Mucosa of descending colon (tissue), 3 donors: Measurements from ENCODE around the gene MC1R. TPM values are rescaled to one million over a fixed set of nuclear protein-coding genes. Genes with fewer than 3 reads are reported as not detected.
"Not testable (repeated sequence)": the region's sequence is repeated elsewhere in the genome, so short reads cannot be mapped to it uniquely, and the experiment has no call there.

Source experiments
- ATAC-seq: fragments of 200-7000 bp; cut with Tn5 transposase; one replicate; pipeline ENCODE4 v1.9.1; 2020; ENCODE audit warnings: mild to moderate bottlenecking, moderate library complexity
- DNase-seq, 3 donors: peaks; one replicate each; pipeline ENCODE4 v3.0.0-alpha.2; 2020
- H3K36me3 ChIP-seq: fragments of 200-600 bp; one replicate; pipeline ENCODE4 v1.8.0; 2021; ENCODE audit warnings: low read depth, mild to moderate bottlenecking
- H3K4me1 ChIP-seq: fragments of 200-600 bp; one replicate; pipeline ENCODE4 v1.8.0; 2021; ENCODE audit warnings: low read depth, mild to moderate bottlenecking
- H3K4me3 ChIP-seq: fragments of 200-600 bp; one replicate; pipeline ENCODE4 v1.8.0; 2021; ENCODE audit warnings: mild to moderate bottlenecking
- H3K9me3 ChIP-seq: fragments of 200-600 bp; one replicate; pipeline ENCODE4 v1.8.0; 2021; ENCODE audit warnings: mild to moderate bottlenecking
- CTCF ChIP-seq: fragments of 200-600 bp; IDR thresholded peaks from one replicate; pipeline ENCODE4 v1.8.0; 2022; ENCODE audit warnings: antibody characterized with exemption, mild to moderate bottlenecking
- intact Hi-C, 2 donors: fragments of 100-400 bp; cut with DNase I in 1 of 2; cut with micrococcal nuclease in 1 of 2; formaldehyde crosslinking; loops; one replicate each; pipeline versions ENCODE4 v1.11.0 to v1.11.1; 2022; cut with DNase I, micrococcal nuclease
- total RNA-seq, 3 donors: library from RNA; stranded (reverse); fragmentation: NEBNext Ultra II Directional in 2 of 3; extraction: Animal tissue kit (Norgen Biotek cat#: 25700) in 2 of 3; gene quantifications; one replicate each; pipeline versions ENCODE4 v1.2.1 to v1.2.4, GENCODE V29; 2021 to 2023
- donor health status: DM: no; HTN: no; CAD: no; lungs with moderate emphysema.
- donor health status: DM: no; HTN: no; CAD: no.
- donor health status: DM: no; HTN: yes; CAD: no.

The MC1R gene
- total RNA-seq, 3 donors from 2014 or later, result 4.1 to 4.8 (median 4.3) TPM

GRCh38 chr16:89964201-89964600 is 45.5 kb downstream of the MC1R start:
- no peaks in the 10 kb centered on the region for H3K9me3 ChIP-seq
- no peaks in the 10 kb centered on the region for H3K4me1 ChIP-seq
- ATAC-seq, result no peak
- no peaks in the 10 kb centered on the region for H3K36me3 ChIP-seq
- intact Hi-C loops, result no loop called here
- no peak for TF ChIP-seq CTCF
- no peak overlapping the region for H3K4me3 ChIP-seq
- no peak for DNase-seq

- intact Hi-C loops, result no loop called here
- H3K36me3 ChIP-seq, result no peaks in the 10 kb centered on the region
- H3K4me3 ChIP-seq, result no peak overlapping the region
- DNase-seq, result no peak
- no peaks in the 10 kb centered on the region for H3K4me1 ChIP-seq
- no peak for TF ChIP-seq CTCF
- ATAC-seq, result no peak
- no peaks in the 10 kb centered on the region for H3K9me3 ChIP-seq
These were observed 47.0 kb downstream of the MC1R start for GRCh38 chr16:89965447-89966225.

GRCh38 chr16:89966756-89967155 is 48.1 kb downstream of the MC1R start:
- TF ChIP-seq CTCF, result no peak
- Histone ChIP-seq H3K4me3 (no peak overlapping the region), H3K36me3 (no peaks in the 10 kb centered on the region), H3K9me3 (no peaks in the 10 kb centered on the region), H3K4me1 (peaks cover 10% of the 10 kb centered on the region)
- ATAC-seq (no peak), DNase-seq (no peak)
- intact Hi-C loops, result no loop called here

GRCh38 chr16:89967436-89967835 is 48.8 kb downstream of the MC1R start:
- H3K9me3 ChIP-seq, DNase-seq, H3K4me3 ChIP-seq, intact Hi-C loops, H3K36me3 ChIP-seq, ATAC-seq: not testable (repeated sequence)
- H3K4me1 ChIP-seq, result peaks cover 11% of the 10 kb centered on the region

- intact Hi-C loops, DNase-seq, H3K36me3 ChIP-seq, H3K9me3 ChIP-seq, ATAC-seq, H3K4me3 ChIP-seq: not testable (repeated sequence)
- H3K4me1 ChIP-seq, result peaks cover 12% of the 10 kb centered on the region
These were observed 49.4 kb downstream of the MC1R start for GRCh38 chr16:89968074-89968473.

GRCh38 chr16:89969741-89970410 is 51.2 kb downstream of the MC1R start:
- ATAC-seq (no peak), DNase-seq (no peak)
- Histone ChIP-seq H3K36me3 (no peaks in the 10 kb centered on the region), H3K9me3 (no peaks in the 10 kb centered on the region), H3K4me3 (no peak overlapping the region), H3K4me1 (peaks cover 28% of the 10 kb centered on the region)
- no peak for TF ChIP-seq CTCF
- intact Hi-C loops, result no loop called here

Other genes with a start within 250 kb of the MC1R start
- gene CDK10, start 232.2 kb upstream of the MC1R start, total RNA-seq, result 100 to 1,000 TPM in 1 of 3 donors, 10 to 100 TPM in 2; 90.8 to 163 (median 94.5) TPM
- gene SPATA2L, start 217.2 kb upstream of the MC1R start, total RNA-seq, result 10 to 100 TPM; 12.5 to 21.7 (median 14.4) TPM
- gene VPS9D1, start 198.0 kb upstream of the MC1R start, total RNA-seq, result 10 to 100 TPM; 15.3 to 20.6 (median 16.4) TPM
- gene ZNF276, start 197.3 kb upstream of the MC1R start, total RNA-seq, result 10 to 100 TPM; 30.5 to 50.4 (median 31.6) TPM
- 10 to 100 TPM; 13.1 to 27.7 (median 16.3) TPM for gene FANCA, start 102.2 kb upstream of the MC1R start, total RNA-seq
- 100 to 1,000 TPM in 1 of 3 donors, 10 to 100 TPM in 2; 52.5 to 118 (median 84.2) TPM for gene SPIRE2, start 90.4 kb upstream of the MC1R start, total RNA-seq
- 100 to 1,000 TPM; 179 to 217 (median 212) TPM for gene TCF25, start 45.3 kb upstream of the MC1R start, total RNA-seq
- 10 to 100 TPM in 1 of 3 donors, 1 to 10 TPM in 2; 1.8 to 26.8 (median 7.5) TPM for gene TUBB3, start 4.5 kb downstream of the MC1R start, total RNA-seq
- 10 to 100 TPM; 25.2 to 45.4 (median 31.9) TPM for gene DEF8, start 29.9 kb downstream of the MC1R start, total RNA-seq
- gene DBNDD1, start 100.6 kb downstream of the MC1R start, total RNA-seq, result 1 to 10 TPM; 1.7 to 3.0 (median 2.0) TPM
- gene PRDM7, start 158.5 kb downstream of the MC1R start, total RNA-seq, result not detected